ENCODE measurements around the gene ELMO1. TPM values are rescaled to one million over a fixed set of nuclear protein-coding genes. Genes with fewer than 3 reads are reported as not detected.

The ELMO1 gene
- total and polyA plus RNA-seq, 2 of the 13 experiments (the other 11 are each of a cell fraction or from before 2014, with no cell fraction given): 0.11 to 0.17 TPM

DNA sequence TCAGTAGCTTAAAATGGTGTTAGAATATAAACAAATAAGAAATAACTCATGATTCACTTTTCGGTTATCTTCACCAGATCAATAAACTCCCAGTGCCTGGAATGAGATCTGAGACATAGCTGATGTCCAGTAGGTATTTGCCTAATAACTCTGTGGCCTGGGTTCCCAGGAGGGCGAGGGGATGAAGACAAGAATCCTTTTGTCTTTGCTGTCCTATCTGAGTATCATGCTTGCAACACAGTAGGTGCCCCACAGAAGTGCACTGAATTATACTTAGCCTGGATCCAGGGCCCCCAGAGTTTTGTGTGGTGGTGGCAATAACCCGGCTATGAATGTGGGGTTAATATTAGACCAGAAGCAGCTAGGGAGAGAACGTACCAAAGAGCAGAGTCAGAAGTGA lies 374.3 kb downstream of the ELMO1 start (continued):
- TF ChIP-seq, protein P1, sequence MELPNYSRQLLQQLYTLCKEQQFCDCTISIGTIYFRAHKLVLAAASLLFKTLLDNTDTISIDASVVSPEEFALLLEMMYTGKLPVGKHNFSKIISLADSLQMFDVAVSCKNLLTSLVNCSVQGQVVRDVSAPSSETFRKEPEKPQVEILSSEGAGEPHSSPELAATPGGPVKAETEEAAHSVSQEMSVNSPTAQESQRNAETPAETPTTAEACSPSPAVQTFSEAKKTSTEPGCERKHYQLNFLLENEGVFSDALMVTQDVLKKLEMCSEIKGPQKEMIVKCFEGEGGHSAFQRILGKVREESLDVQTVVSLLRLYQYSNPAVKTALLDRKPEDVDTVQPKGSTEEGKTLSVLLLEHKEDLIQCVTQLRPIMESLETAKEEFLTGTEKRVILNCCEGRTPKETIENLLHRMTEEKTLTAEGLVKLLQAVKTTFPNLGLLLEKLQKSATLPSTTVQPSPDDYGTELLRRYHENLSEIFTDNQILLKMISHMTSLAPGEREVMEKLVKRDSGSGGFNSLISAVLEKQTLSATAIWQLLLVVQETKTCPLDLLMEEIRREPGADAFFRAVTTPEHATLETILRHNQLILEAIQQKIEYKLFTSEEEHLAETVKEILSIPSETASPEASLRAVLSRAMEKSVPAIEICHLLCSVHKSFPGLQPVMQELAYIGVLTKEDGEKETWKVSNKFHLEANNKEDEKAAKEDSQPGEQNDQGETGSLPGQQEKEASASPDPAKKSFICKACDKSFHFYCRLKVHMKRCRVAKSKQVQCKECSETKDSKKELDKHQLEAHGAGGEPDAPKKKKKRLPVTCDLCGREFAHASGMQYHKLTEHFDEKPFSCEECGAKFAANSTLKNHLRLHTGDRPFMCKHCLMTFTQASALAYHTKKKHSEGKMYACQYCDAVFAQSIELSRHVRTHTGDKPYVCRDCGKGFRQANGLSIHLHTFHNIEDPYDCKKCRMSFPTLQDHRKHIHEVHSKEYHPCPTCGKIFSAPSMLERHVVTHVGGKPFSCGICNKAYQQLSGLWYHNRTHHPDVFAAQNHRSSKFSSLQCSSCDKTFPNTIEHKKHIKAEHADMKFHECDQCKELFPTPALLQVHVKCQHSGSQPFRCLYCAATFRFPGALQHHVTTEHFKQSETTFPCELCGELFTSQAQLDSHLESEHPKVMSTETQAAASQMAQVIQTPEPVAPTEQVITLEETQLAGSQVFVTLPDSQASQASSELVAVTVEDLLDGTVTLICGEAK (IDR thresholded peaks at IDR 0.05): no peak
- TF ChIP-seq, protein P1 (CRISPR knock-in tag; IDR thresholded peaks at IDR 0.05): no peak
- no peak for TF ChIP-seq ZNF670 (CRISPR knock-in tag; IDR thresholded peaks at IDR 0.05; ENCODE audit: borderline replicate concordance)
- TF ChIP-seq, protein P2, sequence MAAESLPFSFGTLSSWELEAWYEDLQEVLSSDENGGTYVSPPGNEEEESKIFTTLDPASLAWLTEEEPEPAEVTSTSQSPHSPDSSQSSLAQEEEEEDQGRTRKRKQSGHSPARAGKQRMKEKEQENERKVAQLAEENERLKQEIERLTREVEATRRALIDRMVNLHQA (CRISPR knock-in tag; IDR thresholded peaks at IDR 0.05): no peak
- no peak for TF ChIP-seq SP5 (CRISPR knock-in tag; IDR thresholded peaks at IDR 0.05; ENCODE audit: borderline replicate concordance, low read depth)
- TF ChIP-seq, protein P3, sequence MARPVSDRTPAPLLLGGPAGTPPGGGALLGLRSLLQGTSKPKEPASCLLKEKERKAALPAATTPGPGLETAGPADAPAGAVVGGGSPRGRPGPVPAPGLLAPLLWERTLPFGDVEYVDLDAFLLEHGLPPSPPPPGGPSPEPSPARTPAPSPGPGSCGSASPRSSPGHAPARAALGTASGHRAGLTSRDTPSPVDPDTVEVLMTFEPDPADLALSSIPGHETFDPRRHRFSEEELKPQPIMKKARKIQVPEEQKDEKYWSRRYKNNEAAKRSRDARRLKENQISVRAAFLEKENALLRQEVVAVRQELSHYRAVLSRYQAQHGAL (CRISPR knock-in tag; IDR thresholded peaks at IDR 0.05; ENCODE audit: not compliant biosample characterization): no peak
- no peak for TF ChIP-seq MTF2 (CRISPR knock-in tag; IDR thresholded peaks at IDR 0.05; ENCODE audit: borderline replicate concordance)
- TF ChIP-seq, protein P4, sequence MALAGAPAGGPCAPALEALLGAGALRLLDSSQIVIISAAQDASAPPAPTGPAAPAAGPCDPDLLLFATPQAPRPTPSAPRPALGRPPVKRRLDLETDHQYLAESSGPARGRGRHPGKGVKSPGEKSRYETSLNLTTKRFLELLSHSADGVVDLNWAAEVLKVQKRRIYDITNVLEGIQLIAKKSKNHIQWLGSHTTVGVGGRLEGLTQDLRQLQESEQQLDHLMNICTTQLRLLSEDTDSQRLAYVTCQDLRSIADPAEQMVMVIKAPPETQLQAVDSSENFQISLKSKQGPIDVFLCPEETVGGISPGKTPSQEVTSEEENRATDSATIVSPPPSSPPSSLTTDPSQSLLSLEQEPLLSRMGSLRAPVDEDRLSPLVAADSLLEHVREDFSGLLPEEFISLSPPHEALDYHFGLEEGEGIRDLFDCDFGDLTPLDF (CRISPR knock-in tag; IDR thresholded peaks at IDR 0.05): no peak
- peak; percentile 69 for TF ChIP-seq RARA (CRISPR knock-in tag; IDR thresholded peaks at IDR 0.05)
- TF ChIP-seq ZBTB38 (CRISPR knock-in tag; IDR thresholded peaks at IDR 0.05): no peak
- no peak for TF ChIP-seq MXD4 (CRISPR knock-in tag; IDR thresholded peaks at IDR 0.05)
- no peak for TF ChIP-seq ZNF598 (CRISPR knock-in tag; IDR thresholded peaks at IDR 0.05; ENCODE audit: borderline replicate concordance)
- no peak for TF ChIP-seq SRY (CRISPR knock-in tag; IDR thresholded peaks at IDR 0.05)
- peak; percentile 43; the same call in 1 of the 2 replicates for TF ChIP-seq MIER3 (CRISPR knock-in tag; IDR thresholded peaks at IDR 0.05; ENCODE audit: borderline replicate concordance)
- TF ChIP-seq, protein P5, sequence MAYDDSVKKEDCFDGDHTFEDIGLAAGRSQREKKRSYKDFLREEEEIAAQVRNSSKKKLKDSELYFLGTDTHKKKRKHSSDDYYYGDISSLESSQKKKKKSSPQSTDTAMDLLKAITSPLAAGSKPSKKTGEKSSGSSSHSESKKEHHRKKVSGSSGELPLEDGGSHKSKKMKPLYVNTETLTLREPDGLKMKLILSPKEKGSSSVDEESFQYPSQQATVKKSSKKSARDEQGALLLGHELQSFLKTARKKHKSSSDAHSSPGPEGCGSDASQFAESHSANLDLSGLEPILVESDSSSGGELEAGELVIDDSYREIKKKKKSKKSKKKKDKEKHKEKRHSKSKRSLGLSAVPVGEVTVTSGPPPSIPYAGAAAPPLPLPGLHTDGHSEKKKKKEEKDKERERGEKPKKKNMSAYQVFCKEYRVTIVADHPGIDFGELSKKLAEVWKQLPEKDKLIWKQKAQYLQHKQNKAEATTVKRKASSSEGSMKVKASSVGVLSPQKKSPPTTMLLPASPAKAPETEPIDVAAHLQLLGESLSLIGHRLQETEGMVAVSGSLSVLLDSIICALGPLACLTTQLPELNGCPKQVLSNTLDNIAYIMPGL (CRISPR knock-in tag; IDR thresholded peaks at IDR 0.05; ENCODE audit: borderline replicate concordance in 1 of 2, low read depth in 1 of 2): no peak
- no peak for TF ChIP-seq PHF20 (CRISPR knock-in tag; IDR thresholded peaks at IDR 0.05)
- no peak for TF ChIP-seq BRD4 (CRISPR knock-in tag; IDR thresholded peaks at IDR 0.05)
- no peak for TF ChIP-seq YEATS2 (CRISPR knock-in tag; IDR thresholded peaks at IDR 0.05; ENCODE audit: borderline replicate concordance)

Data from HepG2 (cell line).